ENCODE data around the gene HYKK. TPM values are rescaled to one million over a fixed set of nuclear protein-coding genes. Genes with fewer than 3 reads are reported as not detected.
A peak's percentile ranks its signal among the peaks of the same experiment; 100 is the strongest.

Gene HYKK
- total and polyA plus RNA-seq, 10 of the 15 experiments (the other 5 are each of a cell fraction or from before 2014, with no cell fraction given) = 0.15 to 0.98 (median 0.49) TPM

DNA sequence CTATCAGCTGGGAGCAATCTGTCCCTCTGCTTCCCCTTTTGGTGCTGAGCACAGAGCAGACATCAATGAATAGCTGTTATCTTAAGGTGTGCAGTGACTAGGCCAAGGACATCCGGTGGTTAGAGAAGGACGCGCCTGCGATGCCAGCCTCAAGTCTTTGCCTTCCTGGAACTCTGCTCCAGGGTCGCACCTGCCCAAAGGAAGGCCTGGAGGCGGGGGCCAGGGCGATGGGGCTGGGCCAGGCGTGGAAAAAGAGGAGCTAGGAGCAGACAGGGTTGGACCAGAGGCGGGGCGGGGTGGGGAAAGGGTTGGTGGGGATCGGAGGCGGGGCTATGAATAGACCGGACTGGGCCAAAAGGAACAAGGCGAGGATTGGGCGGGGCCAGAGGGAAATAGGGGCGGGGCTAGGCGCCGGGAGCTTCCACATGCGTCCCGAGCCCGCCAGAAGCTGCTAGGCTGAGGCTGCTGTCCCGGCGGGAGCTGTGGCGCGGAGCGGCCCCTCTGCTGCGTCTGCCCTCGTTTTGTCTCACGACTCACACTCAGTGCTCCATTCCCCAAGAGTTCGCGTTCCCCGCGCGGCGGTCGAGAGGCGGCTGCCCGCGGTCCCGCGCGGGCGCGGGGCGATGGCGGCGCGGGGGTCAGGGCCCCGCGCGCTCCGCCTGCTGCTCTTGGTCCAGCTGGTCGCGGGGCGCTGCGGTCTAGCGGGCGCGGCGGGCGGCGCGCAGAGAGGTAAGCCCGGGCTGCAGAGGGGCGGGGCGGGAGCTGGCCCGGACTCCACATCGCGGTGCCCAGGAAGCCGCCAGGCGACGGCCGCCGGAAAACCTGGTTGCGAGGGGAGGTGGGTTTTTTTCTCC is 57.9 kb downstream of the HYKK start, which contains the start of gene CHRNA5 (continued):
- TF ChIP-seq ZBTB33 (IDR thresholded peaks at IDR 0.05) = no peak
- TF ChIP-seq ZZZ3 (IDR thresholded peaks at IDR 0.05; ENCODE audit: control insufficient read depth, insufficient read length, low read depth) = no peak
- TF ChIP-seq NR2F1 (conservative IDR thresholded peaks at IDR 0.05) = peak; percentile 62
- TF ChIP-seq DPF2 (IDR thresholded peaks at IDR 0.05) = peak; percentile 53
- peak; percentile 49; the same call in 1 of the 2 replicates for TF ChIP-seq TAF1 (IDR thresholded peaks at IDR 0.05; ENCODE audit: borderline replicate concordance, low read depth, low read length)
- TF ChIP-seq, protein P1, sequence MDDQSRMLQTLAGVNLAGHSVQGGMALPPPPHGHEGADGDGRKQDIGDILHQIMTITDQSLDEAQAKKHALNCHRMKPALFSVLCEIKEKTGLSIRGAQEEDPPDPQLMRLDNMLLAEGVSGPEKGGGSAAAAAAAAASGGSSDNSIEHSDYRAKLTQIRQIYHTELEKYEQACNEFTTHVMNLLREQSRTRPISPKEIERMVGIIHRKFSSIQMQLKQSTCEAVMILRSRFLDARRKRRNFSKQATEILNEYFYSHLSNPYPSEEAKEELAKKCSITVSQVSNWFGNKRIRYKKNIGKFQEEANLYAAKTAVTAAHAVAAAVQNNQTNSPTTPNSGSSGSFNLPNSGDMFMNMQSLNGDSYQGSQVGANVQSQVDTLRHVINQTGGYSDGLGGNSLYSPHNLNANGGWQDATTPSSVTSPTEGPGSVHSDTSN (IDR thresholded peaks at IDR 0.05; ENCODE audit: insufficient replicate concordance, low read depth, low read length) = no peak

Data from GM12878 (cell line).